Measurements from ENCODE around the gene HES1.

Gene HES1

GRCh38 chr3:194133661-194134230 lies 2.2 kb upstream of the HES1 start:
- Histone ChIP-seq H3K4me1 (ENCODE audit: low read length) (peaks cover 31% of the 10 kb centered on the region), H4K20me1 (ENCODE audit: insufficient read depth, low read length) (no peaks in the 10 kb centered on the region), H3K27me3 (ENCODE audit: low read depth, low read length) (peaks cover 40% of the 10 kb centered on the region), H2AFZ (ENCODE audit: low read depth, low read length) (no peak overlapping the region), H3K27ac (ENCODE audit: low read length) (no peak overlapping the region), H3K4me3 (ENCODE audit: low read length) (peak overlapping the region; percentile 64), H3K36me3 (replicated peaks; ENCODE audit: low read depth, low read length) (no peaks in the 10 kb centered on the region), H3K79me2 (ENCODE audit: low read length) (no peaks in the 10 kb centered on the region), H3K9ac (ENCODE audit: low read length) (peak overlapping the region; percentile 43), H3K9me3 (ENCODE audit: insufficient read depth, low read length) (no peaks in the 10 kb centered on the region), H3K4me2 (ENCODE audit: low read length) (peak overlapping the region; percentile 62)
- TF ChIP-seq EZH2phosphoT487 (IDR thresholded peaks at IDR 0.05; ENCODE audit: low read depth) (no peak), CTCF (IDR thresholded peaks at IDR 0.05; ENCODE audit: low read depth, low read length) (no peak)

GRCh38 chr3:194134231-194134756 lies 1.7 kb upstream of the HES1 start:
- peak overlapping the region; percentile 77 for H3K4me3 ChIP-seq (ENCODE audit: low read length)
- H4K20me1 ChIP-seq (ENCODE audit: insufficient read depth, low read length) = no peaks in the 10 kb centered on the region
- peaks cover 45% of the 10 kb centered on the region for H3K27me3 ChIP-seq (ENCODE audit: low read depth, low read length)
- H3K4me2 ChIP-seq (ENCODE audit: low read length) = peak overlapping the region; percentile 97
- H3K36me3 ChIP-seq (replicated peaks; ENCODE audit: low read depth, low read length) = no peaks in the 10 kb centered on the region
- H3K79me2 ChIP-seq (ENCODE audit: low read length) = no peaks in the 10 kb centered on the region
- H3K9ac ChIP-seq (ENCODE audit: low read length) = peak overlapping the region; percentile 79
- H3K9me3 ChIP-seq (ENCODE audit: insufficient read depth, low read length) = no peaks in the 10 kb centered on the region
- peak overlapping the region; percentile 54 for H3K27ac ChIP-seq (ENCODE audit: low read length)
- peak overlapping the region; percentile 77; the same call in 1 of the 2 replicates for H2AFZ ChIP-seq (ENCODE audit: low read depth, low read length)
- H3K4me1 ChIP-seq (ENCODE audit: low read length) = peaks cover 32% of the 10 kb centered on the region
- TF ChIP-seq CTCF (IDR thresholded peaks at IDR 0.05; ENCODE audit: low read depth, low read length) (no peak), EZH2phosphoT487 (IDR thresholded peaks at IDR 0.05; ENCODE audit: low read depth) (no peak)

GRCh38 chr3:194134757-194135515 lies 1.0 kb upstream of the HES1 start:
- Histone ChIP-seq H3K4me3 (ENCODE audit: low read length) (peak overlapping the region; percentile 77), H3K27ac (ENCODE audit: low read length) (peak overlapping the region; percentile 54), H3K79me2 (ENCODE audit: low read length) (no peaks in the 10 kb centered on the region), H3K27me3 (ENCODE audit: low read depth, low read length) (peaks cover 52% of the 10 kb centered on the region), H3K9ac (ENCODE audit: low read length) (peak overlapping the region; percentile 79), H3K36me3 (replicated peaks; ENCODE audit: low read depth, low read length) (no peaks in the 10 kb centered on the region), H2AFZ (ENCODE audit: low read depth, low read length) (peak overlapping the region; percentile 77), H3K4me2 (ENCODE audit: low read length) (peak overlapping the region; percentile 97), H3K4me1 (ENCODE audit: low read length) (peaks cover 38% of the 10 kb centered on the region), H3K9me3 (ENCODE audit: insufficient read depth, low read length) (no peaks in the 10 kb centered on the region), H4K20me1 (ENCODE audit: insufficient read depth, low read length) (no peaks in the 10 kb centered on the region)
- no peak for TF ChIP-seq EZH2phosphoT487 (IDR thresholded peaks at IDR 0.05; ENCODE audit: low read depth)
- no peak for TF ChIP-seq CTCF (IDR thresholded peaks at IDR 0.05; ENCODE audit: low read depth, low read length)

- Histone ChIP-seq H3K4me1 (ENCODE audit: low read length) (peaks cover 42% of the 10 kb centered on the region), H3K4me3 (ENCODE audit: low read length) (peak overlapping the region; percentile 77), H2AFZ (ENCODE audit: low read depth, low read length) (peak overlapping the region; percentile 73), H3K9ac (ENCODE audit: low read length) (peak overlapping the region; percentile 79), H3K9me3 (ENCODE audit: insufficient read depth, low read length) (no peaks in the 10 kb centered on the region), H3K4me2 (ENCODE audit: low read length) (peak overlapping the region; percentile 97), H3K36me3 (replicated peaks; ENCODE audit: low read depth, low read length) (no peaks in the 10 kb centered on the region), H4K20me1 (ENCODE audit: insufficient read depth, low read length) (no peaks in the 10 kb centered on the region), H3K27ac (ENCODE audit: low read length) (peak overlapping the region; percentile 19; the same call in 1 of the 2 replicates), H3K79me2 (ENCODE audit: low read length) (no peaks in the 10 kb centered on the region), H3K27me3 (ENCODE audit: low read depth, low read length) (peaks cover 53% of the 10 kb centered on the region)
- no peak for TF ChIP-seq CTCF (IDR thresholded peaks at IDR 0.05; ENCODE audit: low read depth, low read length)
- no peak for TF ChIP-seq EZH2phosphoT487 (IDR thresholded peaks at IDR 0.05; ENCODE audit: low read depth)
Measured at GRCh38 chr3:194135516-194135805, 487 bp upstream of the HES1 start.

Measured in OCI-LY3 (cell line).